Measurements from ENCODE around the gene PPP4R4.
"Not testable (repeated sequence)": the region's sequence is repeated elsewhere in the genome, so short reads cannot be mapped to it uniquely, and the experiment has no call there.

Gene PPP4R4

GRCh38 chr14:94145902-94146527, 28.1 kb upstream of the PPP4R4 start:
- DNase-seq (ENCODE audit: low spot score), result no peak

- no peak for DNase-seq (ENCODE audit: low spot score)
Observed at GRCh38 chr14:94152676-94153075, 21.4 kb upstream of the PPP4R4 start.

- no peak for DNase-seq (ENCODE audit: low spot score)
Observed at GRCh38 chr14:94153750-94154342, 20.3 kb upstream of the PPP4R4 start.

GRCh38 chr14:94156143-94156542, 18.0 kb upstream of the PPP4R4 start:
- not testable (repeated sequence) for DNase-seq (ENCODE audit: low spot score)

- no peak for DNase-seq (ENCODE audit: low spot score)
Observed at GRCh38 chr14:94157197-94157596, 16.9 kb upstream of the PPP4R4 start.

- peak; percentile 17 for DNase-seq (ENCODE audit: low spot score)
Observed at GRCh38 chr14:94158239-94158883, 15.8 kb upstream of the PPP4R4 start.

- no peak for DNase-seq (ENCODE audit: low spot score)
Observed at GRCh38 chr14:94161058-94161457, 13.1 kb upstream of the PPP4R4 start.

GRCh38 chr14:94161981-94162380, 12.1 kb upstream of the PPP4R4 start:
- DNase-seq (ENCODE audit: low spot score), result no peak

- no peak for DNase-seq (ENCODE audit: low spot score)
Observed at GRCh38 chr14:94162466-94162865, 11.7 kb upstream of the PPP4R4 start.

- DNase-seq (ENCODE audit: low spot score), result no peak
Observed at GRCh38 chr14:94163796-94164195, 10.3 kb upstream of the PPP4R4 start.

GRCh38 chr14:94164685-94165431, 9.3 kb upstream of the PPP4R4 start:
- no peak for DNase-seq (ENCODE audit: low spot score)

GRCh38 chr14:94165744-94166143, 8.4 kb upstream of the PPP4R4 start:
- DNase-seq (ENCODE audit: low spot score), result no peak

- DNase-seq (ENCODE audit: low spot score), result no peak
Observed at GRCh38 chr14:94170136-94170535, 4.0 kb upstream of the PPP4R4 start.

GRCh38 chr14:94171208-94171607, 2.9 kb upstream of the PPP4R4 start:
- DNase-seq (ENCODE audit: low spot score), result no peak

GRCh38 chr14:94172545-94172944, 1.6 kb upstream of the PPP4R4 start:
- DNase-seq (ENCODE audit: low spot score), result no peak

GRCh38 chr14:94173471-94173884, 644 bp upstream of the PPP4R4 start:
- DNase-seq (ENCODE audit: low spot score), result no peak

GRCh38 chr14:94174604-94175010, 485 bp downstream of the PPP4R4 start:
- DNase-seq (ENCODE audit: low spot score), result no peak

- no peak for DNase-seq (ENCODE audit: low spot score)
Observed at GRCh38 chr14:94175011-94175745, 1.1 kb downstream of the PPP4R4 start.

- no peak for DNase-seq (ENCODE audit: low spot score)
Observed at GRCh38 chr14:94175747-94176146, 1.6 kb downstream of the PPP4R4 start.

GRCh38 chr14:94176808-94177207, 2.7 kb downstream of the PPP4R4 start:
- DNase-seq (ENCODE audit: low spot score), result no peak

GRCh38 chr14:94177806-94178205, 3.7 kb downstream of the PPP4R4 start:
- DNase-seq (ENCODE audit: low spot score), result no peak

- DNase-seq (ENCODE audit: low spot score), result no peak
Observed at GRCh38 chr14:94179244-94179643, 5.1 kb downstream of the PPP4R4 start.

Measured in CD4-positive, alpha-beta T cell treated with Interleukin-15 for 4 hours (primary cell).